GM04503 (cell line): ENCODE data around the gene F8.
"Not testable (repeated sequence)": the region's sequence is repeated elsewhere in the genome, so short reads cannot be mapped to it uniquely, and the experiment has no call there.

Experiments
- DNase-seq: peaks from one replicate; pipeline ENCODE4 v3.0.0-alpha.2; 2012; ENCODE audit warnings: low read depth

F8 gene

GRCh38 chrX:154885057-154885456, 137.5 kb downstream of the F8 start:
- DNase-seq: not testable (repeated sequence)

DNA sequence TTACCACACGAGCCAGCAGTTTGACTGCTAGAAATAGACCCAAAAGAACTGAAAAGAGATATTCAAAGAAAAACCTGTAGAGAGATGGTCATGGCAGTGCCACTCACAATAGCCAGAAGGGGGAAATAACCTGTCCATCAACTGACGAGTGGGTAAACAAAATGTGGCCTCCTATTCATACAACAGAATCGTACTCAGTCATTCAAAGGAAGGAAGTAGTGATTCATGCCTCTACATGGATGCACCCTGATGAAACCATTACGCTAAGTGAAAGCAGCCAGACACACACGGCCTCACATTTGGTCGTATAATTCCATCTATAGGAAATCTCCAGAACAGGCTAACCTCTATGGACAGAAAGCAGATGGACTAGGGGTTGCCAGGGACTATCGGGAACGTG, 138.5 kb downstream of the F8 start:
- DNase-seq: not testable (repeated sequence)

DNA sequence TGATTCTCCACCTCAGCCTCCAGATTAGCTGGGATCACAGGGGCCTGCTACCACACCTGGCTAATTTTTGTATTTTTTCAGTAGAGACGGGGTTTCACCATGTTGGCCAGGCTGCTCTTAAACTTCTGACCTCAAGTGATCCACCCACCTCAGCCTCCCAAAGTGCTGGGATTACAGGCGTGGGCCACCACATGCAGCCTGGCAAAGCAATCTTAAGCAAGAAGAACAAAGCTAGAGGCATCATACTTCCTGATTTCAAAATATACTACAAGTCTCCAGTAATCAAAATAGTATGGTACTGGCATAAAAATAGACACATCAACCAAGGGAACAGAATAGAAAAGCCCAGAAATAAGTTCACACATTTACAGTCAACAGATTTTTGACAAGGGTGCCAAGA, 149.2 kb downstream of the F8 start:
- DNase-seq: no peak

DNA sequence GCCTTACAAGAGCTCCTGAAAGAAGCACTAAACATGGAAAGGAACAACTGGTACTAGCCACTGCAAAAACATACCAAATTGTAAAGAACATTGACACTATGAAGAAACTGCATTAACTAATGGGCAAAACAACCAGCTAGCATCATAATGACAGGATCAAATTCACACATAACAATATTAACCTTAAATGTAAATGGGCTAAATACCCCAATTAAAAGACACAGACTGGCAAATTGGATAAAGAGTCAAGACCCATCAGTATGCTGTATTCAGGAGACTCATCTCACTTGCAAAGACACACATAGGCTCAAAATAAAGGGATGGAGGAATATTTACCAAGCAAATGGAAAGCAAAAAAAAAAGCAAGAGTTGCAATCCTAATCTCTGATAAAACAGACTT, 154.0 kb downstream of the F8 start:
- DNase-seq: not testable (repeated sequence)

GRCh38 chrX:154855256-154855655, 167.3 kb downstream of the F8 start:
- DNase-seq: no peak

DNA sequence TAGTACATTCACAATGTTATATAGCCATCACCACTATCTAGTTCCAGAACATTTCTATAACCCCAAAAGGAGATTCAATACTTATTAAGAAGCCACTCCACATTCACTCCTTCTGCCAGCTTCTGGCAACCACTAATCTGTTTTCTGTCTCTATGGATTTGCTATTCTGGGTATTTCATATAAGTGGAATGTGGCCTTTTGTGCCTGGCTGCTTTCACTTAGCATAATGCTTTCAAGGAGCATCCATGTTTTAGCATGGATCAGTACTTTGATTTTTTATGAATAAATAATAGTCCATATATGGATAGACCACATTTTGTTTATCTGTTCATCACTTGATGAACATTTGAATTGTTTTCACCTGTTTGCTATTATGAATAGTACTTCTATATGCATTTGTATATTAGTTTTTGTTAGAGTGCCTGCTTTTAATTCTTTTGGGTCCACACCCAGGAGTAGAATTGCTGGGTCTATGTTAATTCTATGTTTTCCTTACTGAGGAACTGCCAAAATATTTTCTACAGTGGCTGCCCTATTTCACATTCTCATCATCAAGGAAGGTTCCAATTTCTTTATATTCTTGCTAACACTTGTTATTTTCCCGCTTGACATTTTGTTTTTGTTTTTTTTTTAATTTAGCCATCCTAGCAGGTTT, 171.4 kb downstream of the F8 start:
- no peak for DNase-seq

DNA sequence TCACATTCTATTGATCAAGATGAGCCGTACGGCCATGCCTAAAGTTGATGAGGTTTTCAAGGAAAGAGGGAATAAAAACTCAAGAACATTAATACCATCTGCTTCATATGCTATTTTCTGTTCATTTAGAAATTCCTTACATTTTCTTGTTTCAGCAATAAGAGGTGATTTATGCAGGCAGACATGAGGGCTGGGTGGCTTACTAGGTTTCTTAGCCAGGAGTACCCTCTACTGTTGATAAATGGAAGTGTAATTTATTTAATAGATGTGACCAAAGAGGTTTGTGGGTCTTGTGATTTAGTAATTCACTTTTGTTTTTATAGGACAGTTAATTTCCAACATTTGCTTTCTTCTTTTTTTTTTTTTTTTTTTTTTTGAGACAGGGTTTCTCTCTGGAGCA, 181.7 kb downstream of the F8 start:
- peak; percentile 24 for DNase-seq

DNA sequence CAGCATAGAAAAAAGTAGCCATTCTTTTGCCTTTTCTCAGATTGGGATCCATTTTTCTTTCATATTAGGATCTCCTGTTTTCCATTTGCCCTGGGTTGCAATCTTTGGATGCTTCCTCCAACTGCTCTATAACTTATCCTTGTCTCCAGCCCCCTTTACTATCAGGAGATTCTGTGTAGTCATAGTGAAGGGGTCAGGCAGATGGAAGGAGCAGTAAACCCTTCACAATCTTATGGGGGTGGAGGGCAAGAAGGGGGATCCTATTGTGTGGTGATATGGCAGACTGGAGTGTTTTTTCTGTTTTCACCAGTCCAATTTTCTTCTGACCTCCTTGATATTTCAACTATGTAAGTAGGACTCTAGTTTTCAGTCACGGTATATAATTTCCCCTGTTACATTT, 186.4 kb downstream of the F8 start:
- no peak for DNase-seq

DNA sequence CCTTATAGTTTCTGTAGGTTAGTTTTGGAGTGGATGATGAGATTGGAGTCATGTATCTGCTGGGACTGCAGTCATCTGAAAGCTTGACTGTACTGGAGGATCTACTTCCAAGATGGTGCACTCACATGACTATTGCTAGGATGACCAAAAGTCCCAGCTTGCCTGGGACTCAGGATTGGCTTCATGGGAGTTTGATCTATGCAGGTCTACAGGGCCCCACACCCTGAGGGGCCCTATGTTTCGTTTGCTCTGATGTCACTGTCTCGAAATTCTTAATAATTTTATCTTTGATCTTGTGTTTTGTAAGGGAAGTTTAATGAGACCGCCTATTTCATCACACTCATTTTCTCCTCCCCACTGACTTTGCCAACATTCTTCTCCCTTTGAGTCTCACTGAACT, 188.0 kb downstream of the F8 start, which contains the start of gene SMIM9:
SMIM9 (minus strand) TSS at position 101 of the 400 bp plus-strand sequence. CDS start 3,806 bp downstream, outside the sequence.
- no peak for DNase-seq

DNA sequence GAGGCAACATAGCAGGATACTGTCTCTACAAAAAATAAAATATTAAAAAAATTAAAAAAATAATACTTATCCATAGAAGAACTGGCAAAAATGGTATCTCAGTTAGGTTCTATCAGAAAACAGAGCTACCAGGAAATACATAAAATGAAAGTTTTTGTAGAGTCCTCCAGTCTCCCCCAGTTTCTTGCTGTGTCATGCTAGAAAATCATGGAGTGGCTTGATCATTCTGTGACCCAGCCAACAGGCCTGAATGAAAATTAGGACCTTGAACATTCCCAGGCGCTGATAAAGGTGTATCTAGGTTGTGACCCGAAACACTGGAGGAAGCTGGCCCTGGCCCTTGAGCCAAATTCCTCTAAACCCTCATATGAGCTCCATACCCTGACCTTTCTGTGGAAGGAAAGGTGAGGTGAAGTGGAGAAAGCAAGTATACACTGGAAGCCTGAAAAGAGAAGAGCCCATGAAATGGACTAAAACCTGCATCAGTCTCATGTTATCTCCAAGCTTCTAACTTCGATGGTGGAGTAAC, 188.7 kb downstream of the F8 start:
- DNase-seq: no peak

DNA sequence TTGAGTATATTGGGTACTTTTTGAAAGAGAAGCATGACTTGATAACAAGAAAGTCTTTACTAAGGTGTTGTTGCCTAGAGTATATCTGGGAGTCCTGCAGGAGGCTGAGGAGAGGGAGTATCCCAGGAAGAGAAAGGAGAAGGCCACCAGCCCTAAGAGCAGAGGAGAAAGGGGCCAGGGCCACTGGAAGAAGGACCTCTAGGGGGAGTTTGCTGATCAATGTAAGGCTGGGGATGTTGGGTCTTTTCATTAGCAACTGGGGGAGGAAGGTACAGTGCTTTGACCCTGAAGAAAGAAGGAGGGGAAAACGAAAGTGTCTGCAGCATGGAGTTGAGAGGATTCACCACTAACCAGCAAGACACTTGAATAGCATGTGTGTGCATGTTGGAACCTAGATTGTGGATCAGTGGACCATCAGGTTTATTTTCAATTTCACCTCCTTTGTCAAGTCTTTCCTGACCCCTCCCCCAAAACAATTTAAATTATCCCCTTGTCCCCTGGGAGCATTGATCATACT, 192.5 kb downstream of the F8 start:
- no peak for DNase-seq

- no peak for DNase-seq
These were observed 193.4 kb downstream of the F8 start for GRCh38 chrX:154829134-154829533.

GRCh38 chrX:154828016-154828408, 194.5 kb downstream of the F8 start:
- DNase-seq: no peak

GRCh38 chrX:154827194-154828015, 195.1 kb downstream of the F8 start:
- DNase-seq: no peak

DNA sequence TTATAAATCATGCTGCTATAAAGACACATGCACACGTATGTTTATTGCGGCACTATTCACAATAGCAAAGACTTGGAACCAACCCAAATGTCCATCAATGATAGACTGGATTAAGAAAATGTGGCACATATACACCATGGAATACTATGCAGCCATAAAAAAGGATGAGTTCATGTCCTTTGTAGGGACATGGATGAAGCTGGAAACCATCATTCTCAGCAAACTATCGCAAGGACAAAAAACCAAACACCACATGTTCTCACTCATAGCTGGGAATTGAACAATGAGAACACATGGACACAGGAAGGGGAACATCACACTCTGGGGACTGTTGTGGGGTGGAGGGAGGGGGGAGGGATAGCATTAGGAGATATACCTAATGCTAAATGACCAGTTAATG, 196.9 kb downstream of the F8 start:
- not testable (repeated sequence) for DNase-seq

- DNase-seq: no peak
These were observed 197.9 kb downstream of the F8 start for GRCh38 chrX:154824638-154825037.

GRCh38 chrX:154822029-154822428, 200.5 kb downstream of the F8 start:
- DNase-seq: no peak

DNA sequence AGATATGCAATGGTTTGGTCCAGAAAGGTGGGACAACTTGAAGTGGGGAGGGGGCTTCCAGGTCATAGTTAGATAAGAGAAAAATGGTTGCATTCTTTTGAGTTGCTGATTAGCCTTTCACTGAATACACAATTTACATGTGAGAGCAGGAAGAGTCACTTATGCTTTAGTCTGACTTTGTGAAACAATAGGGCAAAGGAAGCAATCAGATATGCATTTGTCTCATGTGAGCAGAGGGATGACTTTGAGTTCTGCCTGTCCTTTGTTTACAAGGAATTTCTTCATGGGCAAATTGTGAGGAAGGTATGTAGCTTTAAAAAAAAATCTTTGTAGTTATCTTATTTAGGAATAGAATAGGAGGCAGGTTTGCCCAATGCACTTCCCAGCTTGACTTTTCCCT, 201.0 kb downstream of the F8 start:
- no peak for DNase-seq

GRCh38 chrX:154819771-154820341, 202.7 kb downstream of the F8 start:
- DNase-seq: no peak

- DNase-seq: no peak
These were observed 203.4 kb downstream of the F8 start for GRCh38 chrX:154818916-154819770.

GRCh38 chrX:154817048-154817618, 205.4 kb downstream of the F8 start:
- DNase-seq: not testable (repeated sequence)
